SU-DHL-6 (cell line): ENCODE data around the gene MS4A12.
"Not testable (repeated sequence)": the region's sequence is repeated elsewhere in the genome, so short reads cannot be mapped to it uniquely, and the experiment has no call there.

Source experiments
- H2AFZ ChIP-seq: fragments of 200-600 bp; sonication (generic); 2 replicates; pipeline ENCODE4 v1.6.1; 2014; ENCODE audit warnings: low read depth, mild to moderate bottlenecking, moderate library complexity, mixed read lengths, antibody characterized with exemption, low read length; ENCODE audit not compliant: severe bottlenecking
- H3F3A ChIP-seq: fragments of 200-600 bp; shearing (Covaris generic); 2 replicates; pipeline ENCODE4 v1.6.0; 2016; ENCODE audit warnings: antibody characterized with exemption, mild to moderate bottlenecking; ENCODE audit not compliant: insufficient read depth
- H3K27ac ChIP-seq: fragments of 200-600 bp; sonication (generic); 2 replicates; pipeline ENCODE4 v1.5.1; 2016; ENCODE audit warnings: low read depth, mild to moderate bottlenecking, low read length, moderate library complexity, mixed read lengths
- H3K27me3 ChIP-seq: fragments of 200-600 bp; sonication (generic), shearing (Covaris generic); 2 replicates; pipeline ENCODE4 v1.6.0; 2014; ENCODE audit warnings: mild to moderate bottlenecking, low read length
- H3K36me3 ChIP-seq: fragments of 200-600 bp; sonication (generic); 2 replicates; pipeline ENCODE4 v1.6.1; 2014; ENCODE audit warnings: mild to moderate bottlenecking, low read length, mixed read lengths
- H3K4me2 ChIP-seq: fragments of 300-600, 200-600 bp; shearing (Covaris generic), sonication (generic); 2 replicates; pipeline ENCODE4 v1.6.0; 2014; ENCODE audit warnings: low read length, low read depth, mild to moderate bottlenecking; ENCODE audit not compliant: poor library complexity, severe bottlenecking
- H3K4me3 ChIP-seq: fragments of 200-600 bp; sonication (generic); 2 replicates; pipeline ENCODE4 v1.5.1; 2014; ENCODE audit warnings: antibody characterized with exemption, low read length, mild to moderate bottlenecking, mixed read lengths; ENCODE audit not compliant: insufficient read depth, poor library complexity, severe bottlenecking
- H3K79me2 ChIP-seq: fragments of 200-600 bp; sonication (generic); 2 replicates; pipeline ENCODE4 v1.6.1; 2014; ENCODE audit warnings: mild to moderate bottlenecking, low read length, moderate library complexity; ENCODE audit not compliant: insufficient read depth
- H3K9ac ChIP-seq: fragments of 200-600 bp; sonication (generic); 2 replicates; pipeline ENCODE4 v1.7.0; 2014; ENCODE audit warnings: mild to moderate bottlenecking, low read length
- H3K9me2 ChIP-seq: fragments of 200-600 bp; sonication (generic); replicated peaks from 2 replicates; pipeline ENCODE4 v1.6.1; 2014; ENCODE audit warnings: low read length; ENCODE audit not compliant: insufficient read depth
- H3K9me3 ChIP-seq: fragments of 200-600 bp; sonication (generic); 2 replicates; pipeline ENCODE4 v1.6.1; 2014; ENCODE audit warnings: low read length, mixed read lengths; ENCODE audit not compliant: insufficient read depth
- H4K20me1 ChIP-seq: fragments of 200-600 bp; sonication (generic); 2 replicates; pipeline ENCODE4 v1.6.1; 2014; ENCODE audit warnings: low read depth, mild to moderate bottlenecking, antibody characterized with exemption, low read length, moderate library complexity, mixed read lengths
- CTCF ChIP-seq: fragments of 200-600 bp; sonication (generic); IDR thresholded peaks from one replicate; pipeline ENCODE4 v1.5.1; 2017; ENCODE audit warnings: antibody characterized with exemption, mild to moderate bottlenecking, low read length, moderate library complexity; ENCODE audit not compliant: insufficient read depth, poor library complexity, severe bottlenecking
- EZH2phosphoT487 ChIP-seq: fragments of 200-600 bp; sonication (generic), shearing (Covaris generic); conservative IDR thresholded peaks from 2 replicates; pipeline ENCODE4 v1.6.1; 2018; ENCODE audit warnings: mild to moderate bottlenecking, antibody characterized with exemption, low read length, moderate library complexity, mixed read lengths

MS4A12 gene

GRCh38 chr11:60530454-60531100, 38.0 kb downstream of the MS4A12 start:
- Histone ChIP-seq H3K4me3 (no peak overlapping the region), H3K9me3 (no peaks in the 10 kb centered on the region), H3K4me2 (no peak overlapping the region), H3K36me3 (no peaks in the 10 kb centered on the region), H3K27me3 (no peaks in the 10 kb centered on the region), H3F3A (no peaks in the 10 kb centered on the region), H3K27ac (no peak overlapping the region), H4K20me1 (no peaks in the 10 kb centered on the region), H3K79me2 (no peaks in the 10 kb centered on the region), H3K9me2 (no peaks in the 10 kb centered on the region), H2AFZ (no peak overlapping the region), H3K9ac (no peak overlapping the region)
- TF ChIP-seq EZH2phosphoT487, result no peak
- TF ChIP-seq CTCF, result no peak

- not testable (repeated sequence) for H4K20me1 ChIP-seq, H3K9ac ChIP-seq, H3K9me3 ChIP-seq, H3F3A ChIP-seq, H3K27ac ChIP-seq, H2AFZ ChIP-seq, H3K27me3 ChIP-seq, H3K36me3 ChIP-seq, H3K9me2 ChIP-seq, H3K79me2 ChIP-seq, H3K4me3 ChIP-seq, H3K4me2 ChIP-seq
Measured at GRCh38 chr11:60532383-60532782, 39.8 kb downstream of the MS4A12 start.

GRCh38 chr11:60538627-60539026, 46.0 kb downstream of the MS4A12 start:
- not testable (repeated sequence) for H4K20me1 ChIP-seq, H3K9me2 ChIP-seq, H3K27me3 ChIP-seq, H3F3A ChIP-seq, H3K9me3 ChIP-seq, H2AFZ ChIP-seq, H3K4me3 ChIP-seq, H3K27ac ChIP-seq, H3K79me2 ChIP-seq, H3K9ac ChIP-seq, H3K36me3 ChIP-seq, H3K4me2 ChIP-seq

- H4K20me1 ChIP-seq, result no peaks in the 10 kb centered on the region
- H3F3A ChIP-seq, result no peaks in the 10 kb centered on the region
- no peak overlapping the region for H3K4me2 ChIP-seq
- H3K4me3 ChIP-seq, result no peak overlapping the region
- H3K9me3 ChIP-seq, result no peaks in the 10 kb centered on the region
- H3K9me2 ChIP-seq, result no peaks in the 10 kb centered on the region
- no peaks in the 10 kb centered on the region for H3K27me3 ChIP-seq
- no peak overlapping the region for H2AFZ ChIP-seq
- no peaks in the 10 kb centered on the region for H3K36me3 ChIP-seq
- TF ChIP-seq EZH2phosphoT487 (no peak), CTCF (no peak)
- H3K27ac ChIP-seq, result no peak overlapping the region
- H3K79me2 ChIP-seq, result no peaks in the 10 kb centered on the region
- no peak overlapping the region for H3K9ac ChIP-seq
Measured at GRCh38 chr11:60544077-60544476, 51.5 kb downstream of the MS4A12 start.
